Stomach (tissue), 9 donors: ENCODE data around the gene CORO7. TPM values are rescaled to one million over a fixed set of nuclear protein-coding genes. Genes with fewer than 3 reads are reported as not detected.

ENCODE experiments used
- DNase-seq, 2 donors: peaks; one replicate each; pipeline versions ENCODE4 v3.0.0 to v3.0.0-alpha.2; 2013 to 2019
- H3K27ac ChIP-seq, 5 donors: fragments of 200-600 bp in 4 of 5; sonication (generic) in 4 of 5; one replicate each; pipeline ENCODE4 v1.5.1; 2013 to 2019; ENCODE audit warnings: mild to moderate bottlenecking in 1 of 5, moderate library complexity in 1 of 5
- H3K27me3 ChIP-seq, 3 donors: fragments of 200-600 bp; sonication (generic); one replicate each; pipeline ENCODE4 v1.5.1; 2017 to 2019; ENCODE audit warnings: mixed run types in 1 of 3
- H3K36me3 ChIP-seq, 4 donors: fragments of 200-600 bp; sonication (generic); 1 replicate in 3 of 4; 2 replicates in 1 of 4; pipeline ENCODE4 v1.5.1; 2016 to 2019
- H3K4me1 ChIP-seq, 4 donors: fragments of 200-600 bp; sonication (generic); one replicate each; pipeline ENCODE4 v1.5.1; 2016 to 2019
- H3K4me3 ChIP-seq, 4 donors: fragments of 200-600 bp; sonication (generic) in 3 of 4; one replicate each; pipeline ENCODE4 v1.5.1; 2016 to 2019; ENCODE audit warnings: mild to moderate bottlenecking in 1 of 4
- H3K9me3 ChIP-seq, 4 donors: fragments of 200-600 bp; sonication (generic); one replicate each; pipeline ENCODE4 v1.5.1; 2016 to 2019
- EP300 ChIP-seq: sonication (generic); formaldehyde crosslinking; IDR thresholded peaks from one replicate; pipeline ENCODE4 v1.6.1; 2017; ENCODE audit warnings: antibody characterized with exemption
- POLR2A ChIP-seq, 4 donors: fragments of 450-650 bp; IDR thresholded peaks; one replicate each; pipeline ENCODE4 v1.6.1; 2016; ENCODE audit warnings: antibody characterized with exemption in 4 of 4, control low read depth in 2 of 4, mild to moderate bottlenecking in 1 of 4, moderate library complexity in 1 of 4
- POLR2AphosphoS5 ChIP-seq, 3 donors: sonication (generic); formaldehyde crosslinking; IDR thresholded peaks; one replicate each; pipeline ENCODE4 v1.6.1; 2016; ENCODE audit warnings: antibody characterized with exemption in 3 of 3
- WGBS, 5 donors: extraction: QIAGEN DNeasy Blood & Tissue Kit in 3 of 5; methylation state at CpG; one replicate each; pipeline versions ENCODE4 v1.1.5 to v1.1.7; 2013 to 2018; 5-methylcytosine and 5-hydroxymethylcytosine counted together
- intact Hi-C: fragments of 100-400 bp; cut with DNase I; formaldehyde crosslinking; loops from one replicate; pipeline ENCODE4 v1.15.1; 2023; ENCODE audit warnings: low total_unique reads
- polyA plus RNA-seq, 3 donors: library from polyadenylated mRNA; stranded (reverse); fragments of 200-250 nt; gene quantifications; one replicate each; pipeline ENCODE4 v1.2.3, GENCODE V29; 2013
- total RNA-seq, 5 donors: library from RNA; depleted of rRNA; stranded (reverse); fragments of >200 nt; gene quantifications; one replicate each; pipeline versions ENCODE4 v1.1.0 to v1.2.3, GENCODE V29; 2014 to 2016
- TF ChIP-seq, protein P1 (sequence below), 7 experiments: fragments of 450-650 bp in 4 of 7; fragments of 200-600 bp in 3 of 7; sonication (generic) in 3 of 7; IDR thresholded peaks; one replicate each; pipeline ENCODE4 v1.5.1; 2016 to 2019; ENCODE audit warnings: antibody characterized with exemption in 7 of 7, control low read depth in 2 of 7, mild to moderate bottlenecking in 1 of 7
- donor health status: healthy with polysubstance abuse.
- donor health status: Bipolar disorder and iron deficiency.
- donor health status: healthy.

The CORO7 gene
- total and polyA plus RNA-seq, 8 donors = 12.5 to 173 (median 17.3) TPM

DNA sequence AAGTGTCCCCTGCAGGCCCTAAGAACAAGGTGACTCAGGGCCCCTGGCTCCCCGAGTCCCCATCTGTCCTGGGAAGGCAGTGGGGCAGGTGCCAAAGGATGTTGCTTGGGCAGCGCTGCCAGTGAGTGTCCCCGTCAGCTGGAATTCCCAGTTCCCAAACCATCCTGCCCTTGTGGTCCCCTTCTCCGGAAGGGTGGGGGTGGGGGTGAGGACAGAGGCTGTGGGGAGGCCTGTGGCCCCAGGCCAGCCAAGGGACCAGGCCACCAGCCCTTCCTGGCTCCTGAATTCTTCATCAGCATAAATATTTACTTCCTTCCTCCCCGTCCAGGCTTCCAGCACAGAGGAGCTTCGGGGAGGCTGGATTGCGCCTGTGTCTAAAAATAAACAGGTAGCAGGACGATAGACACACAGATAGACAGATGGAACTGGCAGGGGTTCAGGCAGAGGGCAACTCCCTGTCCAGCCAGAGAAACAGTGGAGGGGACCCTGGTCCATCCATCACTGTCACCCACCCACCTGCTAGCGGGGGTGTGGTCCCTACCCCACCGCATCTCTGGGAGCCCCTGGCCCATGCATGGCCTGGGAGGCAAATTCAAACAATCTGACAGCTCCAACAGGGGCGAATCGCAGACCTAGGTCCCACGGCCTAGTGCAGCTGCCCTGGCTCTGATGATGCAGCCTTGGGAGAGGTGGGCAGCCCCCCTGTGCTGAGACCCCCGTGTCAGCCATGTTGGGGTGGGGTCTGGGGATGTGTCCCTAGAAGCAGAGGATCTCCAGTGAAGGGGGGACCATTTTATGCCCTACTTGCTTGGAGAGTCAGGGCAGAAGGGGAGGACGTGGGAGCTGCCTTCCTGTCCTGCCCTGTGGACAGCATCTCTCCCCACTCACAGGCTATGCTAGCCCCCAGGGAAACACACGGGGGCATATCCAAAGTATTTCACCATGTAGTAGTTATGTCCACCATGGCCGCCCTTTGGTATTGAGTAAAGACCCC lies 87.3 kb downstream of the CORO7 start:
- H3K27me3 ChIP-seq = peaks cover 0 to 8% (median 0%) of the 10 kb centered on the region in 3 donors
- H3K4me3 ChIP-seq = peak overlapping the region in 2 of 4 donors; percentile 48 to 53
- TF ChIP-seq, protein P1, sequence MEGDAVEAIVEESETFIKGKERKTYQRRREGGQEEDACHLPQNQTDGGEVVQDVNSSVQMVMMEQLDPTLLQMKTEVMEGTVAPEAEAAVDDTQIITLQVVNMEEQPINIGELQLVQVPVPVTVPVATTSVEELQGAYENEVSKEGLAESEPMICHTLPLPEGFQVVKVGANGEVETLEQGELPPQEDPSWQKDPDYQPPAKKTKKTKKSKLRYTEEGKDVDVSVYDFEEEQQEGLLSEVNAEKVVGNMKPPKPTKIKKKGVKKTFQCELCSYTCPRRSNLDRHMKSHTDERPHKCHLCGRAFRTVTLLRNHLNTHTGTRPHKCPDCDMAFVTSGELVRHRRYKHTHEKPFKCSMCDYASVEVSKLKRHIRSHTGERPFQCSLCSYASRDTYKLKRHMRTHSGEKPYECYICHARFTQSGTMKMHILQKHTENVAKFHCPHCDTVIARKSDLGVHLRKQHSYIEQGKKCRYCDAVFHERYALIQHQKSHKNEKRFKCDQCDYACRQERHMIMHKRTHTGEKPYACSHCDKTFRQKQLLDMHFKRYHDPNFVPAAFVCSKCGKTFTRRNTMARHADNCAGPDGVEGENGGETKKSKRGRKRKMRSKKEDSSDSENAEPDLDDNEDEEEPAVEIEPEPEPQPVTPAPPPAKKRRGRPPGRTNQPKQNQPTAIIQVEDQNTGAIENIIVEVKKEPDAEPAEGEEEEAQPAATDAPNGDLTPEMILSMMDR (IDR thresholded peaks at IDR 0.05) = no peak
- TF ChIP-seq POLR2AphosphoS5 (IDR thresholded peaks at IDR 0.05) (peak in 2 of 3 donors; percentile 11 to 21), POLR2A (IDR thresholded peaks at IDR 0.05) (no peak), EP300 (no peak)
- H3K27ac ChIP-seq = peak overlapping the region; percentile 57 to 87 (median 79)
- intact Hi-C loops = loop anchor here (5.0 kb wide), 1 partner anchor 127 kb away; no protein-coding TSS in a partner anchor
- peaks cover 46 to 64% (median 57%) of the 10 kb centered on the region in 4 donors for H3K4me1 ChIP-seq
- no peaks in the 10 kb centered on the region for H3K9me3 ChIP-seq
- WGBS, 5 donors = 41 to 53% (median 46%) methylated on average over 16 to 17 of the region's 17 CpGs
- DNase-seq = peak in 1 of 2 donors; percentile 49
- peaks cover 0 to 19% (median 9%) of the 10 kb centered on the region in 4 donors for H3K36me3 ChIP-seq

DNA sequence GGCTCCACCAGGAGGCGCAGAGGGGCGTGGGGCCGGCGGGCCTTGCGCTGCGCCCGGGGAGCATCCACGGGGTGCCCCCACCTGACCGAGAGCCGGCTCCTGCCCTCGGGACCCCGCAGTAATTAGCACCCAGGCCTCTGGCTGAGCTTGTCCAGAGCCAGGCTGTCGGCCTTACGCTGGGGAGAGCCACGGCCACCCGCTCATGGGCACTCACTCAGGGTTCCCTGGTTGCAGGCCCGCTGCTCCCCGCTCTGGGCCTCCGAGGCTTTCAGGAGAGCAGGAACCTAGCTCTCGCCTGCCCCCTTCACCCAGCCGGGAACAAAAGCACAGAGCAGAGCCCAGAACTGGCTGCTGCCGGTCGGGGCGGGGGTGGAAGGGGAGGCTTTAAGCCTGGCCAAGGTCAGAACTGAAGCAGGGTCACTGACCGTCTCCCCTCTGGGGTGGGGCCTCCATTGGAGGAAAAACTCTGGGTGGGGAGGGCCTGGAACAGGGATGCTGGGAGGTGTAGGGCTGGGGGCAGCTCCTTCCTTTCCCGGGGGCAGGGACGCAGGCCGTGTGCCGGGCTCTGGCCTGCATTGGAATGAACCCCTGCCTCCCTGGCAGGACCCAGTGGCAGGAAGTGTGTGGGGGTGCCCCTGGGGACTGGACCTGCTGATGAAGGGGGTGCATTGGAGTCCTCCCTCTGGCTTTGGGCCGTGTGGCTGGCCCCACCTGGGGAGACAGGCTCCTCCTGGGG lies 88.2 kb downstream of the CORO7 start:
- intact Hi-C loops = loop anchor here (5.0 kb wide), 1 partner anchor 126 kb away; no protein-coding TSS in a partner anchor
- peak overlapping the region; percentile 48 to 53 (median 50) for H3K4me3 ChIP-seq
- peaks cover 0 to 13% (median 6%) of the 10 kb centered on the region in 4 donors for H3K36me3 ChIP-seq
- peak; percentile 83 to 95 for DNase-seq
- H3K4me1 ChIP-seq = peaks cover 54 to 73% (median 66%) of the 10 kb centered on the region in 4 donors
- WGBS, 5 donors = 6 to 17% (median 13%) methylated on average over 10 to 30 of the region's 30 CpGs
- peaks cover 0 to 8% (median 0%) of the 10 kb centered on the region in 3 donors for H3K27me3 ChIP-seq
- peak overlapping the region; percentile 53 to 87 (median 79) for H3K27ac ChIP-seq
- no peak for TF ChIP-seq POLR2A (IDR thresholded peaks at IDR 0.05)
- TF ChIP-seq EP300 = no peak
- TF ChIP-seq POLR2AphosphoS5 (IDR thresholded peaks at IDR 0.05) = peak in 2 of 3 donors; percentile 15 to 51
- TF ChIP-seq, protein P1 (IDR thresholded peaks at IDR 0.05) = peak in 5 of 7 experiments; percentile 26 to 57 (median 38)
- H3K9me3 ChIP-seq = no peaks in the 10 kb centered on the region

DNA sequence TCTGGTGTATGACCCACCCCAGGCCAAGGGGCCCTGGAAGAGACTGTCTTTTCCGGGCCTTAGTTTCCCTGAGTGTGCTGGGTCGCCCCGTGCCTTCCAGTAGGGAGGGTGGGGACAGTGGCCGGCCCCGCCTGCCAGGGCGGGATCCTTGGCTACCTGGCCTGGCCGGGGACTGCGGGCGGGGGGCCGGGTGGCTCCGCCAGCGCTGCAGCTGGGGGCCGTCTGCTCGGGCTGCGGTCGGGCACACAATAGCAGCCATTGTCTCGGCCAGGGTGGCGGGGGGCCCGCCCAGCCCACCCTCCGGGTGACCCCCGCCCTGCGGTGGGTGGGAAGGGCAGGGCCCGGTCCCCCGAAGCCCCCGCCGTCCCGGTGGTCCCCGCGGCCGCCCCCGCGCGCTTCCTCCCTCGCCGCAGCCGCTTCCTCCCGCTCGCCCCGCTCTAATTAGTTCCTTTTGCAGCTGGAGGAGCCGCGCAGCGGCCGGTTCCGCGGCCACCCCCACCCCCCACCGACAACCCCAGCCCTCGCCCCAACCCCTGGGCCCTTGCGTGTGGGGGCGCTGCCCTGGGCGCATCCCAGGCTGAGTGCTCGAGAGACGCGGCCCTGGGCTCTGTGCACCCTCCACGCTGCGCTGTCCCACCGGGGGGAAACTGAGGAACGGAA lies 88.9 kb downstream of the CORO7 start:
- intact Hi-C loops = loop anchor here (5.0 kb wide), 1 partner anchor 125 kb away; no protein-coding TSS in a partner anchor
- peak in 1 of 2 donors; percentile 65 for DNase-seq
- no peak for TF ChIP-seq POLR2A (IDR thresholded peaks at IDR 0.05)
- no peak for TF ChIP-seq POLR2AphosphoS5 (IDR thresholded peaks at IDR 0.05)
- no peak for TF ChIP-seq EP300
- TF ChIP-seq, protein P1 (IDR thresholded peaks at IDR 0.05) = no peak
- Histone ChIP-seq H3K27ac (peak overlapping the region; percentile 53 to 87 (median 79)), H3K27me3 (peaks cover 0 to 8% (median 0%) of the 10 kb centered on the region in 3 donors), H3K4me1 (peaks cover 60 to 80% (median 72%) of the 10 kb centered on the region in 4 donors), H3K9me3 (no peaks in the 10 kb centered on the region), H3K36me3 (peaks cover 0 to 6% (median 3%) of the 10 kb centered on the region in 4 donors), H3K4me3 (peak overlapping the region; percentile 48 to 53 (median 50))
- 0 to 8% (median 2%) methylated on average over 1 to 56 of the region's 57 CpGs for WGBS, 5 donors
